ENCODE data around the gene MYBBP1A. TPM values are rescaled to one million over a fixed set of nuclear protein-coding genes. Genes with fewer than 3 reads are reported as not detected.

MYBBP1A gene
- total and polyA plus RNA-seq, 7 donors: 28.5 to 63.2 (median 41.0) TPM

DNA sequence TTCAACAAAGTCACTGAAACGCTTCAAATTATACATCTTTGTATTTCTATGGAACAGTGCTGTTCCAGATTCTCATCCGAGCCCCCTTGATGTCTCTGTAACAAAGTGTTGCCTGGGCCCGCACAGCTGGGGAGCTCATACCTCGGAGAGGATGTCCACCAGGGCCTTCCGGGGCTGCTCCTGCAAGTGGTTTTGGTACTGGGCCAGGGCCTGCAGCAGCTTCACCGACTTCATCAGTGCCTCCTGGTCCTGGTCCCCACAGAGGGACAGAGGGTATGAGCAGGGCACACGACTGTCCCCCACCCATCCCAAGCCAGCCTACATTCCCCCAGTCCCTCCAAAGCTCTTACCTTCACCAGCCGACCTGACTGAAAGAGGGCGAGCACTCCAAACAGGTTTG is 1.5 kb downstream of the MYBBP1A start:
- Histone ChIP-seq H3K4me3 (peak overlapping the region; percentile 87), H3K27me3 (ENCODE audit: insufficient read depth in 3 of 3, low read length in 2 of 3) (no peaks in the 10 kb centered on the region), H3K27ac (no peak overlapping the region), H3K9me3 (no peaks in the 10 kb centered on the region), H3K4me1 (peaks cover 14% of the 10 kb centered on the region), H3K36me3 (ENCODE audit: insufficient read depth in 1 of 2, low read depth in 1 of 2) (peaks cover 5 to 55% of the 10 kb centered on the region in 2 donors)
- TF ChIP-seq, protein P1, sequence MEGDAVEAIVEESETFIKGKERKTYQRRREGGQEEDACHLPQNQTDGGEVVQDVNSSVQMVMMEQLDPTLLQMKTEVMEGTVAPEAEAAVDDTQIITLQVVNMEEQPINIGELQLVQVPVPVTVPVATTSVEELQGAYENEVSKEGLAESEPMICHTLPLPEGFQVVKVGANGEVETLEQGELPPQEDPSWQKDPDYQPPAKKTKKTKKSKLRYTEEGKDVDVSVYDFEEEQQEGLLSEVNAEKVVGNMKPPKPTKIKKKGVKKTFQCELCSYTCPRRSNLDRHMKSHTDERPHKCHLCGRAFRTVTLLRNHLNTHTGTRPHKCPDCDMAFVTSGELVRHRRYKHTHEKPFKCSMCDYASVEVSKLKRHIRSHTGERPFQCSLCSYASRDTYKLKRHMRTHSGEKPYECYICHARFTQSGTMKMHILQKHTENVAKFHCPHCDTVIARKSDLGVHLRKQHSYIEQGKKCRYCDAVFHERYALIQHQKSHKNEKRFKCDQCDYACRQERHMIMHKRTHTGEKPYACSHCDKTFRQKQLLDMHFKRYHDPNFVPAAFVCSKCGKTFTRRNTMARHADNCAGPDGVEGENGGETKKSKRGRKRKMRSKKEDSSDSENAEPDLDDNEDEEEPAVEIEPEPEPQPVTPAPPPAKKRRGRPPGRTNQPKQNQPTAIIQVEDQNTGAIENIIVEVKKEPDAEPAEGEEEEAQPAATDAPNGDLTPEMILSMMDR (IDR thresholded peaks at IDR 0.05): no peak
- 68 to 70% (median 70%) methylated on average over 9 of the region's 9 CpGs for WGBS, 3 donors
- DNase-seq (peak; percentile 14 to 51), ATAC-seq (no peak)
- intact Hi-C loops (cut with DNase I): no loop called here

DNA sequence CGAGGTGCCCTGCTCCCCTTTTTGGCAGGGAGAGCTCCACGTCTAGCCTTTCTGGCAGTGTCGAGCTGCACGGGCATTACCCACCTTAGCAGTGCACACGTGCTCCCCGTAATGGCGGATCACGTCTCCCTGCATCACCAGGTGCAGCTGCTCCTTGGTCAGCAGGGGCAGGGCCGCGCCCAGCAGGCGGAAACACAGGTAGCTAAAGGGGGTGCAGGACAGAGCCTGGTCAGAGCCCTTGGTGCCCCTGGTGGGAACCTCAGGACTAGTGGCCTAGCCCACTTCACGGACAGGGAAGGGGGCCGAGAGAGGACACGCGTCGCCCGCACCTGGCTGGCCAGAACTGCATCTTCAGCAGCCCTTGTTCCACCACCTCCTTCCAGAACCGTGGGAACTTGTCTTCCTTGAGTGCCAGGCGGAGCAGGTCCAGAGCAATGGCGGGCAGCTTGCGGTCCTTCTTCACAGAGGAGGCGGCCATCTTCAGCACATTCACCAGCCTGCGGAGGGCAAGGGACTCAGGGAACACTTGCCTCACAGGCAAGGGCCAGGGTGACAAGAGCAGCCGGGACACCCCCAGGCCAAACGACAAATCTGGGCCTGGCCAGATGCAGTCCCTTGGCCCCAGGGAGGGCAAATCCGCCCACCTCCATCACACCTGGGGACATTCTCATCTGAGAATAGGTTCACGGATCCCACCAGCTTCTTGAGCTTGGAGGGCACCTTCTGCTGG is 3.2 kb downstream of the MYBBP1A start:
- TF ChIP-seq, protein P1 (IDR thresholded peaks at IDR 0.05): no peak
- intact Hi-C loops (cut with DNase I): no loop called here
- no peak overlapping the region for H3K4me3 ChIP-seq
- no peaks in the 10 kb centered on the region for H3K9me3 ChIP-seq
- ATAC-seq (no peak), DNase-seq (peak in 1 of 2 donors; percentile 53)
- WGBS, 3 donors: 90 to 94% (median 93%) methylated on average over 27 of the region's 27 CpGs
- peaks cover 14% of the 10 kb centered on the region for H3K4me1 ChIP-seq
- no peak overlapping the region for H3K27ac ChIP-seq
- peaks cover 7 to 72% of the 10 kb centered on the region in 2 donors for H3K36me3 ChIP-seq (ENCODE audit: insufficient read depth in 1 of 2, low read depth in 1 of 2)
- no peaks in the 10 kb centered on the region for H3K27me3 ChIP-seq (ENCODE audit: insufficient read depth in 3 of 3, low read length in 2 of 3)

DNA sequence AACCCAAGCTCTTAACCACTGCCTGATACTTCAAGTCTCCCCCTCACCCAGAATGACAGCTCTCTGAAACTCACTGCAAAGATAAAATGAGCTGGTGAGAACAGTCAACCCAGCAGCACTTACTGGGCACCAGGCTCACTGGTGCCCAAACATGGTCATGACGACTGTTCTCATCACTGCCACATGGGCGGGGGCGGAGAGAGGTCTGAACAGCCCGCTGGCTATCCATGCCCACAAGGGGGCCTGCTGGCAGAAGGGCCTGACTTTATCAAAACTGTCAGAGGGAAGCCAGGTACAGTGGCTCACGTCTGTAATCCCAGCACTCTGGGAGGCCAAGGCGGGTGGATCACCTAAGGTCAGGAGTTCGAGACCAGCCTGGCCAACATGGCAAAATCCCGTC is 4.0 kb downstream of the MYBBP1A start:
- ATAC-seq (no peak), DNase-seq (peak in 1 of 2 donors; percentile 50)
- TF ChIP-seq, protein P1 (IDR thresholded peaks at IDR 0.05): no peak
- H3K9me3 ChIP-seq: no peaks in the 10 kb centered on the region
- no peaks in the 10 kb centered on the region for H3K27me3 ChIP-seq (ENCODE audit: insufficient read depth in 3 of 3, low read length in 2 of 3)
- no peak overlapping the region for H3K4me3 ChIP-seq
- peaks cover 14% of the 10 kb centered on the region for H3K4me1 ChIP-seq
- no peak overlapping the region for H3K27ac ChIP-seq
- H3K36me3 ChIP-seq (ENCODE audit: insufficient read depth in 1 of 2, low read depth in 1 of 2): peaks cover 7 to 80% of the 10 kb centered on the region in 2 donors
- intact Hi-C loops (cut with DNase I): no loop called here
- WGBS, 3 donors: 79 to 89% (median 82%) methylated on average over 8 of the region's 8 CpGs

DNA sequence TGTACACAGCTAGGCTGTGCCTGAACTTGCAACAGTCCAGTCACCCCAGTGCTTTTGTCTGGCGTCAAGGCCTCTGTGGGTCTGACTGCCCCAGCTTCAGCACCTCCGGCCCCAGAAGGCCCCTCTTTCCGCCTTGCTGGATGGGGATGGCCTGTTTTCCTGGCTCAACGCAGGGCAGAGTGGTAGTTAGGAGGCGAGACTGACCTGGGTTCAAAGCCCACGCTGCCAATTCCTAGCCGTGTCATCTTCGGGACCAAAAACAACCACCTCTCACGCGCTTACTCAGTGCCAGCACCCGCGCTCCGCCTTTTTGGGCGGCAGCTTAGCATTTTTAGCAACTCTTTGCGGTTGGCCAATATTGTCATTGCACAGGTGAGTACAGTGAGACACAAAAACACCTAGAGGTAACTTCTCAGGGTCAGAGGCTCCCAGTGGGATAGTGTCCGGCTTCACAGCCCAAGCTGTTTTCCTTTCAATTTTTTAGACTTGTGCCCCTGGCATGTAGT is 4.6 kb downstream of the MYBBP1A start:
- H3K27ac ChIP-seq: no peak overlapping the region
- peaks cover 9% of the 10 kb centered on the region for H3K4me1 ChIP-seq
- intact Hi-C loops (cut with DNase I): no loop called here
- ATAC-seq (no peak), DNase-seq (no peak)
- no peaks in the 10 kb centered on the region for H3K27me3 ChIP-seq (ENCODE audit: insufficient read depth in 3 of 3, low read length in 2 of 3)
- H3K36me3 ChIP-seq (ENCODE audit: insufficient read depth in 1 of 2, low read depth in 1 of 2): peaks cover 7 to 83% of the 10 kb centered on the region in 2 donors
- TF ChIP-seq, protein P1 (IDR thresholded peaks at IDR 0.05): no peak
- WGBS, 3 donors: 89 to 94% (median 91%) methylated on average over 16 of the region's 16 CpGs
- H3K9me3 ChIP-seq: no peaks in the 10 kb centered on the region
- H3K4me3 ChIP-seq: no peak overlapping the region

Data from psoas muscle (tissue), 8 donors.